GM21576 (cell line): ENCODE data around the gene PRKCE.
"Not testable (repeated sequence)": the region's sequence is repeated elsewhere in the genome, so short reads cannot be mapped to it uniquely, and the experiment has no call there.

Experiments used
- ATAC-seq: cut with Tn5 transposase; IDR thresholded peaks from one replicate; pipeline ENCODE4 v1.9.1; 2021; ENCODE audit warnings: mild to moderate bottlenecking, moderate library complexity; ENCODE audit not compliant: unreplicated experiment

PRKCE gene

GRCh38 chr2:45902380-45902779, 250.9 kb downstream of the PRKCE start:
- no peak for ATAC-seq

- ATAC-seq: no peak
Measured at GRCh38 chr2:45902781-45903375, 251.4 kb downstream of the PRKCE start.

GRCh38 chr2:45904267-45904945, 252.9 kb downstream of the PRKCE start:
- peak; percentile 68 for ATAC-seq

GRCh38 chr2:45904946-45905631, 253.6 kb downstream of the PRKCE start:
- no peak for ATAC-seq

DNA sequence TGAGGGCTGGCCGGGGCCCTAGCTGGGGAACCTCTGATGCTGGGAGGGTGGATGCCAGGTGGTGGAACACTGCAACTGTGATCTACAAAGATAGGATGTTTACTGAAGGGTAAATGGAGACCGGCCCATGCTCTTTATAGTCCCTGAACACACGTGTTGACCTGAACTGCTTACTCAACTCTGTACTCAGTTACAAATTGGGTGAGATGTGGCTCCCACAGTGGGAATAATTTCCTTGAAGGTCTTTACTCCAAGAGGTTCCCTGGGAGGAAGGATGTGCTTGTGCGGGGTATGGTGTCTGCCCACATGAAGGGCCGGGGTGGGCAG, 254.1 kb downstream of the PRKCE start:
- ATAC-seq: no peak

GRCh38 chr2:45907592-45907991, 256.1 kb downstream of the PRKCE start:
- no peak for ATAC-seq

DNA sequence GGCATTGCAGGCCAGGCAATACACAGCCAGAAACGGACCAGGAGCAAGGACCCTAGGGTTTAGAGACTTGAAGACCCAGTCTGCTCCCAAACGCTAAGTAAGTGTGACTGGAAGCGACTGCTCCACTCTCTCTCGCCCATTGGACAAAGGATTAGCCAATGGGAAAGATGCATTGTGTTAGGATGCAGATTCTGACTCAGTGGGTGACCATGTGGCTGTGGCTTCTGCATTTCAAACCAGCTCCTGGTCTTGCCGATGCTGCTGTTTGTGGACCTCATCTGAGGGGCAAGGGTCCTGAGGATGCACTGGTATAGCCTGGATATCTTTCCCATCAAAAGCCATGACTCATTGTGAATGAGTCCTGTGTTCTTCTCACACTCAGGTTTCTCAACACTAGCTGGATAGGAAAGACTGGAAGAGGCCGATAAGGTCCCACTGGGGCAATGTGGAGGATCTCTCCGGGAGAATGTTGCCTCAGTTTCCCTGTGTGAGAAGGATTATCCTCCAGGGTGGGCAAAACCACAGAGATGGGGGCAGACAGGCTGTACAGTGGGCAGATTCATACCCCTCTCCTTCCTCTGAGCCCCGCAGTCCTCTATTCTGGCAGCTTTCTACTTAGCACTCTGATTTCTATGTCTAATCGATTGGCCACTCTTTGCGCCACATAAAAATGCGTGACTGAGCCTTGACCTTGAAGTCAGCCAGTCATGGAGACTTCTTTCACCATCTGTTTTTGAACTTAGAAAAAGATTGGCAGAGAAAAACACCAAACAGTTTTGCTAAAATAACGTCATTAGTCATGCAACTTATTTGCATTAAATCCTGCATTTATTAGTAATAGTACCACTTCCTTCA, 257.1 kb downstream of the PRKCE start:
- no peak for ATAC-seq

GRCh38 chr2:45909171-45909565, 257.7 kb downstream of the PRKCE start:
- no peak for ATAC-seq

GRCh38 chr2:45909677-45910191, 258.3 kb downstream of the PRKCE start:
- peak; percentile 79 for ATAC-seq

GRCh38 chr2:45910473-45911060, 259.1 kb downstream of the PRKCE start:
- ATAC-seq: no peak

- no peak for ATAC-seq
Measured at GRCh38 chr2:45911538-45911937, 260.1 kb downstream of the PRKCE start.

GRCh38 chr2:45912109-45912508, 260.6 kb downstream of the PRKCE start:
- no peak for ATAC-seq

GRCh38 chr2:45913539-45913938, 262.1 kb downstream of the PRKCE start:
- ATAC-seq: no peak

DNA sequence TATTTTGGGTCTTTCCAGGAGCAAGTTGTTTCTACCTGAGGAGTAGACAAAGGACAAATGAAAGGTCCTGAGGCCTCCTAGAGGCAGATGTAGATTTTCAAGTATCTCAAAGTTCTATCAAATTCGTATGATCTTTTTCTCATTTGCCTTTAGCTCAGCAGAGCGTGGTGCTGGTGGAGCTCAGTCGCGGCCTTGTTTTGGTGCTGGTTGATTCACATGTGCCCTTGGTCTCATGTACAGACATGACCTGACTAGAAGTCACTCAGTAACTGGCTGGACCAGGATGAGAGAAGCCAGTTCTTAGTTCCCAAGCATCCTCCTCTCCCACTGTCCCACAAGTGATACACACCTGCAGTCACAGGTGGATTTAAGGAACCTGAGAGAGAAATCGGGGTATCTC, 264.0 kb downstream of the PRKCE start:
- ATAC-seq: no peak

- not testable (repeated sequence) for ATAC-seq
Measured at GRCh38 chr2:45917561-45918176, 266.2 kb downstream of the PRKCE start.

DNA sequence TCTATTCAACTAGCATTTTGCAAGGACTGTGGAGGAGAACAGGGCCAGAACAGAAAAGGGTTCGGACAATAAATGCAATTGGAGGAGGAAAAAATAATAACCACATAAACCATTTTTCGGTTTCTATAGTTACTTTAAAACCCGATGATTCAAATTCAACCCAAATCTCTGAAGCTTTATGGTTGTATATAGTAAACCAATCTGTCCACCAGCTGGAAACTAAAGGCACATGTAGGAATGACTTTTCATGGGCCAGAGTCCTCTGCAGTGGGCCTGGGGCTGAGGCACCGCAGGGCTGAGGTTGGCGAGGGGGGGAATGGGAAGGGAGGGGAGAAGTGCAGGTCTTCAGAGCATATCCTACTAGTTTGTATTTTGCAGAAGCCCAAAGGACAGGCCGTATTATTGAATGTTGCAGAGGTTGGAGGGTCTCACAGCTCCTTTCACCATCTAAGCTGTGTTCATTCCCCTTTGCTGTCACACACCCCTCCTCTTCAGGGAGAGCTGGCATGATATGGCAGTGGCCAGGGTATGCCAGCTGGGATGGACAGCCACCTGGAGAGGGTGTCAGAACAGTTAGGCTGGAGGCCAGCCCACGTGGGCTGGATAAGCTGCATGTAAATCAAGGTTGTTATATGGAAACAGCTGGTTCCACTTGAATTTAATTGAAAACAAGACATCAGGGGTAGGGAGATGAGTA, 267.1 kb downstream of the PRKCE start:
- ATAC-seq: no peak

DNA sequence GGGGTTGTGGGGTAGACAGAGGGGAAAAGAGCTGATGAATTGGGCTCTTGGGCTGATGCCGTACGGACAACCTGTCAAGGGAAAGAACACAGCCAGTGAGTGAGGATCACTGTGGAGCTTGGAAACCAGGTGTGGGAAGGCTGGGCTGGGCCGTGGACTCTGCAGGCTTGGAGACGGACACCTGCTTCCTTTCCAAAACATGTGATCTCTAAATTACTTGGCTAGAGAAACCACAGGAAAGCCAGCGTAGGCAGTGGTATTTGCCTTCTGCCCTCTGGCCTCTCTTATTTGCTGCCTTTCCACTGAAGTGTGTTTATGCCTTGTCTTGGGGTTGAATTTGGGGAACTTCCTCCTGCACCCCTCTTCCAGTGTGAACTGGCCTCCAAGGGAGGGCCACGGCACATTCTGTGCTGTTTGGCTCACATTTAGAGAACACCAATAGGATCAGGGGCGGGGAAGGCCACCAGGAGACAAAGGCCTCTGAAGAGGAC, 267.7 kb downstream of the PRKCE start:
- no peak for ATAC-seq

DNA sequence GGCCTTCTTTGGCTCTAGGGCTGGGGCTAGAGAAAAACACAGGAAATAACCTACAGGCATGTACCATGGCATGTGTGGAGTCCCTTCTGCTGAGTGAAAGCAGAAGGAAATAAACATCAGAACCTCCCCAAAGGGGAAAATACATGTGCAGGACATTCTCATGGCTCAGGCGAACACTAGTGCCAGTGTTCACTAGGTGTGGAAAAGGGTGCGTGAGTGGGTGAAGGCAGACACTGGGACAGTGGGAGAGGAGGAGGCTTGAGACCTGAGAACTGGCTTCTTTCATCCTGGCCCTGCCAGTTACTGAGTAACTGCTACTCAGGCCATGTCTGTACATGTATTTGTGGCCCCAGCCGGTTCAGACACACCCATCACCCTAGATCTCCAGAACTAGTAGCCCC, 268.2 kb downstream of the PRKCE start:
- ATAC-seq: no peak

DNA sequence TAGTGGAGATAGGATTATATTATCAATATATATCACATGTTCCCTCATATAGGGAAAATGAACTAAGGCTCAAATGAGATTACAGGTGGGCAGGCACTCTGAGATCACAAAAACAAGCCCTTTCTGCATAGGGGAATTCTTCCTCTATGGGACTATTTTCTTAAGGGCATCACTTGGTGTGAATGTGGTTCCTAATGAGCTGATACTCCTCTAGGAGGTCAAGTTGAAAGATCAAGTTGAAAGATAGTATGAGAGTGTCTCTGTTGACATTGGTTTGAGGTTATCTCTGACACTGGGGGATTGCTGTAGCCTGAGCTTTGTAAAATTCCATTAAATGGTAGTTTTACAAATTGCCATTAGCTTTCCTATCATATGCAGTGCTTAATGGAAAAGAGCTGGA, 270.4 kb downstream of the PRKCE start:
- ATAC-seq: no peak

- ATAC-seq: no peak
Measured at GRCh38 chr2:45922577-45922988, 271.1 kb downstream of the PRKCE start.
